Measurements from ENCODE around the gene APOA4.

DNA sequence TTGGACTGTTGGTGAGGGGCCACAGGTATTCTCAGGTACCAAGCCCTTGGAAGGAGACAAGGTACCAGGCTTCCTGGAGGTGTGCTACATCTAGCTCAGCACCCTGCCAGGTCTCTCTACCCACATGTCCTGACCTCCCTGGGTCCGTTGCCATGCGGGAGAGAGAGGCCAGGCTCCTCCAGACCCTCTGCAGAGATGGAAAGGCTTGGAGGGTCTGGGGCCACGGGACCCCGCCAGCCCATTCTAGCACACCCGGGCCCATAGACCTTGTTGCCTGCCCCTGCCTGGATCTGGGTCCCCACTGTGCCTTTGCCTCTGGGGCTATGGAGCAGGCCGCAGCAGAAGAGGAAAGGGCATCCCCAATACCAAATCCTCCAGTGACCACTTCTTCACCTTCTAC is 4.4 kb upstream of the APOA4 start:
- TF ChIP-seq, protein P1, sequence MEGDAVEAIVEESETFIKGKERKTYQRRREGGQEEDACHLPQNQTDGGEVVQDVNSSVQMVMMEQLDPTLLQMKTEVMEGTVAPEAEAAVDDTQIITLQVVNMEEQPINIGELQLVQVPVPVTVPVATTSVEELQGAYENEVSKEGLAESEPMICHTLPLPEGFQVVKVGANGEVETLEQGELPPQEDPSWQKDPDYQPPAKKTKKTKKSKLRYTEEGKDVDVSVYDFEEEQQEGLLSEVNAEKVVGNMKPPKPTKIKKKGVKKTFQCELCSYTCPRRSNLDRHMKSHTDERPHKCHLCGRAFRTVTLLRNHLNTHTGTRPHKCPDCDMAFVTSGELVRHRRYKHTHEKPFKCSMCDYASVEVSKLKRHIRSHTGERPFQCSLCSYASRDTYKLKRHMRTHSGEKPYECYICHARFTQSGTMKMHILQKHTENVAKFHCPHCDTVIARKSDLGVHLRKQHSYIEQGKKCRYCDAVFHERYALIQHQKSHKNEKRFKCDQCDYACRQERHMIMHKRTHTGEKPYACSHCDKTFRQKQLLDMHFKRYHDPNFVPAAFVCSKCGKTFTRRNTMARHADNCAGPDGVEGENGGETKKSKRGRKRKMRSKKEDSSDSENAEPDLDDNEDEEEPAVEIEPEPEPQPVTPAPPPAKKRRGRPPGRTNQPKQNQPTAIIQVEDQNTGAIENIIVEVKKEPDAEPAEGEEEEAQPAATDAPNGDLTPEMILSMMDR (IDR thresholded peaks at IDR 0.05) = no peak
- TF ChIP-seq, protein P2, sequence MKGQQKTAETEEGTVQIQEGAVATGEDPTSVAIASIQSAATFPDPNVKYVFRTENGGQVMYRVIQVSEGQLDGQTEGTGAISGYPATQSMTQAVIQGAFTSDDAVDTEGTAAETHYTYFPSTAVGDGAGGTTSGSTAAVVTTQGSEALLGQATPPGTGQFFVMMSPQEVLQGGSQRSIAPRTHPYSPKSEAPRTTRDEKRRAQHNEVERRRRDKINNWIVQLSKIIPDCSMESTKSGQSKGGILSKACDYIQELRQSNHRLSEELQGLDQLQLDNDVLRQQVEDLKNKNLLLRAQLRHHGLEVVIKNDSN (IDR thresholded peaks at IDR 0.05; ENCODE audit: borderline replicate concordance, low read depth) = no peak
- no peak for TF ChIP-seq TAF1 (IDR thresholded peaks at IDR 0.05; ENCODE audit: borderline replicate concordance, low read depth, low read length)
- TF ChIP-seq, protein P3, sequence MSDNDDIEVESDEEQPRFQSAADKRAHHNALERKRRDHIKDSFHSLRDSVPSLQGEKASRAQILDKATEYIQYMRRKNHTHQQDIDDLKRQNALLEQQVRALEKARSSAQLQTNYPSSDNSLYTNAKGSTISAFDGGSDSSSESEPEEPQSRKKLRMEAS (IDR thresholded peaks at IDR 0.05; ENCODE audit: low read depth) = no peak
- no peak for TF ChIP-seq EP300 (IDR thresholded peaks at IDR 0.05; ENCODE audit: borderline replicate concordance in 1 of 2, low read depth in 1 of 2, low read length in 1 of 2)
- TF ChIP-seq, protein P4, sequence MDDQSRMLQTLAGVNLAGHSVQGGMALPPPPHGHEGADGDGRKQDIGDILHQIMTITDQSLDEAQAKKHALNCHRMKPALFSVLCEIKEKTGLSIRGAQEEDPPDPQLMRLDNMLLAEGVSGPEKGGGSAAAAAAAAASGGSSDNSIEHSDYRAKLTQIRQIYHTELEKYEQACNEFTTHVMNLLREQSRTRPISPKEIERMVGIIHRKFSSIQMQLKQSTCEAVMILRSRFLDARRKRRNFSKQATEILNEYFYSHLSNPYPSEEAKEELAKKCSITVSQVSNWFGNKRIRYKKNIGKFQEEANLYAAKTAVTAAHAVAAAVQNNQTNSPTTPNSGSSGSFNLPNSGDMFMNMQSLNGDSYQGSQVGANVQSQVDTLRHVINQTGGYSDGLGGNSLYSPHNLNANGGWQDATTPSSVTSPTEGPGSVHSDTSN (IDR thresholded peaks at IDR 0.05) = no peak
- no peak for TF ChIP-seq RAD21 (IDR thresholded peaks at IDR 0.05; ENCODE audit: low read length)
- no peak for TF ChIP-seq MXI1 (IDR thresholded peaks at IDR 0.05; ENCODE audit: low read depth, low read length)
- TF ChIP-seq CHD2 (IDR thresholded peaks at IDR 0.05; ENCODE audit: low read length, partially characterized antibody) = no peak
- TF ChIP-seq NFIC (IDR thresholded peaks at IDR 0.05; ENCODE audit: borderline replicate concordance) = no peak
- TF ChIP-seq SIN3A (IDR thresholded peaks at IDR 0.05; ENCODE audit: borderline replicate concordance, low read depth, low read length) = no peak
- no peak for TF ChIP-seq RXRA (IDR thresholded peaks at IDR 0.05; ENCODE audit: borderline replicate concordance, low read depth)
- TF ChIP-seq ELF1 (IDR thresholded peaks at IDR 0.05) = no peak
- TF ChIP-seq POLR2AphosphoS5 (IDR thresholded peaks at IDR 0.05; ENCODE audit: low read depth, low read length) = no peak

Measured in SK-N-SH (cell line).